HG02981 (cell line): Measurements from ENCODE around the gene TEX19.
"Not testable (repeated sequence)": the region's sequence is repeated elsewhere in the genome, so short reads cannot be mapped to it uniquely, and the experiment has no call there.

ENCODE experiments used
- ATAC-seq: cut with Tn5 transposase; IDR thresholded peaks from one replicate; pipeline ENCODE4 v1.9.1; 2021; ENCODE audit warnings: mild to moderate bottlenecking, moderate library complexity; ENCODE audit not compliant: unreplicated experiment

The TEX19 gene

GRCh38 chr17:82406131-82406671 lies 47.2 kb downstream of the TEX19 start:
- ATAC-seq: no peak

DNA sequence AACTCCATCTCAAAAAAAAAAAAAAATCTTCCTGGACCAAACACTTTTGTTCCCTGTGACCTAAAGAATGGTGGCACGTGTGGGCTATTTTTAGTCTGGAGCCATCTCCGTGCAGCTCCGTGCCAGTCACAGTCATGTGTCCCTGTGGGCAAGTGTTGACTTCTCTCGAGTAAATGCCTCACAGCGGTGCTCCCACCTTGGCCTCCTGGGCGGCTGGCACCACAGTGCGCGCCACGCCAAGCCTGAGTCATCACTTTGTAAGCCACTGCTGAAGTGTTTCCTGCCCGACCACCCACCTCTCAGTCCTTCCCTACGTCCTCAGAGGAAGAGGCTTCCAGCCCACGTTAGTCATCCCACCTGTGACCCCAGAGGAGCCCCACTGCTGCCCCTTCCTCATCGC lies 48.2 kb downstream of the TEX19 start:
- ATAC-seq: no peak

- ATAC-seq: no peak
These were observed 49.4 kb downstream of the TEX19 start for GRCh38 chr17:82408288-82408937.

DNA sequence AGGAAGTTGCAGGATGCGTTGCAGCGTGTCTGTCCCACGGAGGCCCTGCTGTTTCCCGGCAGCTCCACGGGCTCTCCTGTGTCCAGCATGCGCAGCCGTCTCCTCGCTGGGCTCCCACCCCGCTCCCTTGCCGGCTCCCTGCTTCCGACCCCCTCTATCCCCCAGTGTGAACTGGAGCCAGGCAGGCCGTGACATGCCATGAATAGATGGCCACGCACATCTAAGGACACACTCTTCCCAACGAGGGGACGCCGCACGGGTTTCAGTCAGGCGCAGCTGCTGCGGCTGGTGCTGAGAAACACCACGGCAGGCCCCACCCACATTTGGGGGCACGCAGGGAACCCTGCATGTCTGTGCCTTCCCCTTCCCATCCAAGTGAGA lies 49.9 kb downstream of the TEX19 start:
- no peak for ATAC-seq

DNA sequence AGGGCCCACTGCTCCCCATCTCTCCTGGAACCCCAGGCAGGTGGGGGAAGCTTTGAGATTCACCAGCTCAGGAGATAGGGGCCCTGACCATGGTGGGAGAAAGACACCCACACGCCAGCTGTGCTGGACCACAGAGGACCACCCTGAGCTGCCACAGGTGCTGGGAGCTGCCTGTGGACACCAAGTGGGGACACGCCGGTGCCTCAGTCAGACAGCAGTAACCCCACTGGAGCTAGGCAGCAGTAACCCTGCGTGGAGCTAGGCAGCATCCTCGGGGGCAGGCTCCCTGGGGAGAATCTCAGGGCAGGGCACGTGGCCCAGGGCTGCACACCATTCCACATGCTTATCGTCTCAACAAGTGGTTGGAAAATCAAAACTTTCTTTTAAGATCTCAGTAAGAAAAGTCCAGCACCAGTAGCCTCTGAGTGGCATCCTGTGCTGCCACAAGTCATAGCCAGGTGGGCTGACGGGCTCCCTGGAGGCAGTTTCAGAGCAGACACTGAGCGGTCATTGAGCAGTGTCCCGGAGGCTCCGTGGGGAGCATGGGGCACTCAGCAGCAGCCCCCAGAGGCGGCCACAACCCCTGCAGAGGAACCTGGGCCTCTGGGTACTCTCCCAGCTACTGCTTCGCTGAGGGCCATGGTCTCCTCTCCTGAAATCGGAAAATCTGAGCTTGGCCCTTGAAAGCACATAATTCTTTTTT lies 51.1 kb downstream of the TEX19 start:
- ATAC-seq: no peak

DNA sequence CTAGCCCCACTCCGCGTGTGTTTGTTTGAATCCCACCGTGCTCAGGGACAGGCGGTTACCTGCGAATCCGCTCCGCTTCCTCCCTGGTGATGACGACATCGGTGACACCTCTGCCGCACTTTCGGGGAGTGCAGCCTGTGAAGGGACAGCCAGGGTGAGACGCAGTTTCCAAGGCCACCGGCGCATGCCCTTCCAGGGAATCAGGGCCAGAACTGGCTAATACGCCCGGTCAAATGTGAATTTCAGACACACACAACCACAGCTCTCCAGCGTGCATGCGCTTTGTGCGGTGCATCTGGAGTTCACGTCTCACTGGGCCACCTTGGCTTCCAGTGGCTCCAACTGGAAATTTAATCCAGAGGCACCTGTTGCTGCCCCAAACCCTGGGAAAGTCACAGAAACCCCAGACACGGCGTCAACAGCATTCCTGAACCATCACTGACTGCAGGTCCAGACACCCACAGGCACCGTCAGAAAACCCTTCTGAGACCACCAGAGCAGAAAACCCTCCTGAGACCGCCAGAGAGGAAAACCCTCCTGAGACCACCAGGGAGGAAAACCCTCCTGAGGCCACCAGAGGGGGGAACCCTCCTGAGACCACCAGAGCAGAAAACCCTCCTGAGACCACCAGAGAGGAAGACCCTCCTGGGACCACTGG lies 52.5 kb downstream of the TEX19 start:
- no peak for ATAC-seq

DNA sequence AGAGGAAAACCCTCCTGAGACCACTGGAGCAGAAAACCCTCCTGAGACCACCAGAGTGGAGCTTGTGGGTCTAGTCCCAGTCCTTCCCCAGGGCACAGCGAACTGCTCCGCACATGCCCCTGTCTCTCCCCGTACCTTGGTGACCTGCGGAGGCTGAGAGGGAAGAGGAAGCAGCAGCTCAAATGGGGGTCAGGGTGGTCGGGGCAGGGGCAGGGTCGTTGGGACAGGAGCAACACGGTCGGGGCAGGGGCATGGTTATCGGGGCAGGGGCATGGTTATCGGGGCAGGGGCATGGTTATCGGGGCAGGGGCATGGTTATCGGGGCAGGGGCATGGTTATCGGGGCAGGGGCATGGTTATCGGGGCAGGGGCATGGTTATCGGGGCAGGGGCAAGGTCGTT lies 53.0 kb downstream of the TEX19 start:
- ATAC-seq: not testable (repeated sequence)

GRCh38 chr17:82412535-82413520 lies 53.8 kb downstream of the TEX19 start:
- ATAC-seq: no peak
